Gastroesophageal sphincter (tissue), 3 donors: Measurements from ENCODE around the gene WDR70.

Experiments used
- CTCF ChIP-seq, 4 experiments: fragments of 200-600 bp in 2 of 4; fragments of 450-650 bp in 2 of 4; sonication (generic) in 1 of 4; IDR thresholded peaks; one replicate each; pipeline ENCODE4 v1.5.1; 2017 to 2019; ENCODE audit warnings: antibody characterized with exemption in 4 of 4, mild to moderate bottlenecking in 2 of 4, moderate library complexity in 2 of 4
- POLR2A ChIP-seq, 2 donors: fragments of 450-650 bp; IDR thresholded peaks; one replicate each; pipeline ENCODE4 v1.6.1; 2017; ENCODE audit warnings: antibody characterized with exemption in 2 of 2, mild to moderate bottlenecking in 2 of 2, moderate library complexity in 1 of 2

DNA sequence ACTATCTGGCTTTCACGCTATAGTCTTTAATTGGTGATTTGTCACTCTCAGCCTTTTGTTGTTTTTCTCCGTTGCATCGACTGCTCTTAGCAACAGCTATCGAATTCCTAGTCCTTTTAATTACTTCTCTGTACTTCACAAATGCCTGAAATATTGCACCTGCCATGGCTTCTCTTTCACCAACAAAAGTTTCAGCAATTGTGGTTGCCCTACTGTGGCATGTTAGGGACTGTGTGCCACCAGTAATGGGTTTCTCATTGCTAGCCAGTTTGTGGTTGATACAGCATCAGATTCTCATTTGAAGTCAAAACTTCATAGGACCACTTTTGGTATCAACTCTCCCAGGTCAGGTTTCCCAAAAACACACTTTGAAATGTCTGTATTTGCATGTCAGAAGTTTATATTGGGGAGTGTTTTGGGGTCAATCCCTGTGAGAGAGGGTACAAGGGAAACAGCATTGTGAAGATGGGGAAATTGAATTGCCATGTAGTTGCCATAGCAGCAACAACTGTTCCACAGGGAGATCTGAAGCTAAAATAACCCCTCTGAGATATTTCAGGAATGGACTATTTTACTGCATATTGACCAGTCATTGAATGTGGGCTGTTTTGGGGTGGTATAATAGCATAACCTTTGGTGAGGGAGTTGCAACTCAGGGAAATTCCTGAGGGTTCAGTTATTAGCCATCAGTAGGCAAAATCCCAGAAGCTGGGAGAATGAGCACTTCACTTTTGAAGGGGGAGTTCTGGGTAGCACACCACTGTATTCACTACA, 99.2 kb downstream of the WDR70 start:
- TF ChIP-seq POLR2A (IDR thresholded peaks at IDR 0.05) (no peak), CTCF (IDR thresholded peaks at IDR 0.05) (no peak)
